ENCODE measurements around the gene DYNLT1. TPM values are rescaled to one million over a fixed set of nuclear protein-coding genes. Genes with fewer than 3 reads are reported as not detected.

The DYNLT1 gene
- total RNA-seq, 1 experiment from 2014 or later: 50.5 TPM

DNA sequence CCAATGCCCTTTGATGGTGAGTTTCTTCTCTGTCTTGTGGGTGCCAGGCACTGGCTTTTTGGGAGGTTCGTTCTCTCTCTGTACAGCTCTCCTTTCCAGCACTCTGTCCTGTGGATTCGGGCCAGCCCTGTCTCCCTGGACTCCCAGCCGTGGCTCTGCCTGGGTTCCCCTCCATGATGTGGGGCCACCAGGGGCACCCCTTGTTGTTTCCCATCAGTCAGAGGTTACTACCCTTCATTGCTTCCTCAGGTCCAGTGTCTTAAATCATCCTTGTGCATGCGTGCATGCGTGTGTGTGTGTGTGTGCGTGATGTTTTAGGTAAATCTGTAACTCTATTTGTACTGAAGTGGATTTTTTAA, 40.5 kb downstream of the DYNLT1 start:
- Histone ChIP-seq H3K4me3 (ENCODE audit: low read length) (no peak overlapping the region), H3K9me2 (replicated peaks; ENCODE audit: low read length) (no peaks in the 10 kb centered on the region), H3K9me3 (ENCODE audit: low read length) (no peaks in the 10 kb centered on the region), H3K79me2 (ENCODE audit: low read length) (no peaks in the 10 kb centered on the region), H2AFZ (ENCODE audit: low read length) (no peak overlapping the region), H3K27me3 (ENCODE audit: low read length) (no peaks in the 10 kb centered on the region), H3K27ac (ENCODE audit: low read length) (no peak overlapping the region), H3K4me1 (ENCODE audit: insufficient read depth, low read length) (no peaks in the 10 kb centered on the region), H3K4me2 (ENCODE audit: low read length) (no peak overlapping the region), H4K20me1 (ENCODE audit: low read length) (no peaks in the 10 kb centered on the region), H3K9ac (ENCODE audit: low read length) (no peak overlapping the region), H3K36me3 (ENCODE audit: low read depth, low read length) (peaks cover 6% of the 10 kb centered on the region; the same call in 1 of the 2 replicates), H3F3A (ENCODE audit: low read length, unreplicated experiment) (no peaks in the 10 kb centered on the region)
- CTCF ChIA-PET: interaction anchor here (0.6 kb wide), 2 partner anchors 326 to 409 kb away, joined by 3 to 6 read pairs; no protein-coding TSS in a partner anchor
- intact Hi-C loops (cut with micrococcal nuclease): no loop called here
- POLR2A ChIA-PET (ENCODE audit: unreplicated experiment): no interaction called here
- no TSS peak for BruUV-seq (replicated peaks)
- TF ChIP-seq EZH2phosphoT487 (IDR thresholded peaks at IDR 0.05; ENCODE audit: borderline replicate concordance, low read length): no peak
- TF ChIP-seq, protein P1, sequence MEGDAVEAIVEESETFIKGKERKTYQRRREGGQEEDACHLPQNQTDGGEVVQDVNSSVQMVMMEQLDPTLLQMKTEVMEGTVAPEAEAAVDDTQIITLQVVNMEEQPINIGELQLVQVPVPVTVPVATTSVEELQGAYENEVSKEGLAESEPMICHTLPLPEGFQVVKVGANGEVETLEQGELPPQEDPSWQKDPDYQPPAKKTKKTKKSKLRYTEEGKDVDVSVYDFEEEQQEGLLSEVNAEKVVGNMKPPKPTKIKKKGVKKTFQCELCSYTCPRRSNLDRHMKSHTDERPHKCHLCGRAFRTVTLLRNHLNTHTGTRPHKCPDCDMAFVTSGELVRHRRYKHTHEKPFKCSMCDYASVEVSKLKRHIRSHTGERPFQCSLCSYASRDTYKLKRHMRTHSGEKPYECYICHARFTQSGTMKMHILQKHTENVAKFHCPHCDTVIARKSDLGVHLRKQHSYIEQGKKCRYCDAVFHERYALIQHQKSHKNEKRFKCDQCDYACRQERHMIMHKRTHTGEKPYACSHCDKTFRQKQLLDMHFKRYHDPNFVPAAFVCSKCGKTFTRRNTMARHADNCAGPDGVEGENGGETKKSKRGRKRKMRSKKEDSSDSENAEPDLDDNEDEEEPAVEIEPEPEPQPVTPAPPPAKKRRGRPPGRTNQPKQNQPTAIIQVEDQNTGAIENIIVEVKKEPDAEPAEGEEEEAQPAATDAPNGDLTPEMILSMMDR (conservative IDR thresholded peaks at IDR 0.05; ENCODE audit: low read depth, low read length): no peak
- TF ChIP-seq EZH2 (IDR thresholded peaks at IDR 0.05; ENCODE audit: low read length, unreplicated experiment): no peak
- ATAC-seq (no peak), DNase-seq (no peak)

DNA sequence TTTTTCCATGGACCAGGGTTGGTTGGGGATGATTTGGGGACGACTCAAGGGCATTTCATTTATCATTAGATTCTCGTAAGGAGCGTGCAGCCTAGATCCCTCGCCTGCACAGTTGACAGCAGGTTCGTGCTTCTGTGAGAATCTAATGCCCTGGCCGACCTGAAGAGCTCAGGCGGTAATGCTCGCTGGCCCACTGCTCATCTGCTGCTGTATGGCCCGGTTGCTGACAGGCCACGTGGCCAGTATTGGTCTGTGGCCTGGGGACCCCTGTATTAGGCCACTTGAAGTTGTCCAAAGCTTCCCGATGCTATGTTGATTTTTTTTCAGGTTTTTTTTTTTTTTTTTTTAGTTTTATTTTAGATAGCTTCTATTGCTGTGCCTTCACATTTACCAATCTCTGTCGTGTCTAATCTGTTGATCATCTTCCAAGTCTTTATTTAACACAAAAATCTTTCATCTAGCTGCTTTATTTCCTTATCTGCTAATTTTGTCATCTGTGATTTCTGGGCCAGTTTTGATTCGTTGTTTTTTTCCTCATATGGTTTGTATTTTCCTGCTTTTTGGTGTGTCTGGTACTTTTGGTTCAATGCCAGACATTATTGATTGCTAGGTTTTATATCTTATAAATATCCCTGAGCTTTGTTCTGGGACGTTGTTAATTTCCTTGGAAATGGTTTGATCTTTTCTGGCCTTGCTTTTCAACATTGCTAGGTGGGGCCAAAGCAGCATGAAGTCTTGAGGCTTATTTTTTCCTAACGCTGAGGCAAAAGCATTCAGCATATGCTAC, 41.1 kb downstream of the DYNLT1 start:
- Histone ChIP-seq H3K79me2 (ENCODE audit: low read length) (no peaks in the 10 kb centered on the region), H3K4me2 (ENCODE audit: low read length) (no peak overlapping the region), H4K20me1 (ENCODE audit: low read length) (no peaks in the 10 kb centered on the region), H3F3A (ENCODE audit: low read length, unreplicated experiment) (no peaks in the 10 kb centered on the region), H3K9ac (ENCODE audit: low read length) (no peak overlapping the region), H3K36me3 (ENCODE audit: low read depth, low read length) (peaks cover 5% of the 10 kb centered on the region; the same call in 1 of the 2 replicates), H3K4me3 (ENCODE audit: low read length) (no peak overlapping the region), H3K27ac (ENCODE audit: low read length) (no peak overlapping the region), H3K9me3 (ENCODE audit: low read length) (no peaks in the 10 kb centered on the region), H2AFZ (ENCODE audit: low read length) (no peak overlapping the region), H3K4me1 (ENCODE audit: insufficient read depth, low read length) (no peaks in the 10 kb centered on the region), H3K9me2 (replicated peaks; ENCODE audit: low read length) (no peaks in the 10 kb centered on the region), H3K27me3 (ENCODE audit: low read length) (no peaks in the 10 kb centered on the region)
- no peak for TF ChIP-seq EZH2phosphoT487 (IDR thresholded peaks at IDR 0.05; ENCODE audit: borderline replicate concordance, low read length)
- TF ChIP-seq, protein P1 (conservative IDR thresholded peaks at IDR 0.05; ENCODE audit: low read depth, low read length): no peak
- TF ChIP-seq EZH2 (IDR thresholded peaks at IDR 0.05; ENCODE audit: low read length, unreplicated experiment): no peak
- intact Hi-C loops (cut with micrococcal nuclease): no loop called here
- no TSS peak for BruUV-seq (replicated peaks)
- ATAC-seq (no peak), DNase-seq (no peak)
- ChIA-PET CTCF (interaction anchor here (0.6 kb wide), 2 partner anchors 326 to 408 kb away, joined by 3 to 6 read pairs; no protein-coding TSS in a partner anchor), POLR2A (ENCODE audit: unreplicated experiment) (no interaction called here)

GRCh38 chr6:158599635-158600034, 44.9 kb downstream of the DYNLT1 start:
- no peaks in the 10 kb centered on the region for H4K20me1 ChIP-seq (ENCODE audit: low read length)
- H2AFZ ChIP-seq (ENCODE audit: low read length): no peak overlapping the region
- H3K4me3 ChIP-seq (ENCODE audit: low read length): no peak overlapping the region
- no peaks in the 10 kb centered on the region for H3K27me3 ChIP-seq (ENCODE audit: low read length)
- DNase-seq (no peak), ATAC-seq (no peak)
- no peaks in the 10 kb centered on the region for H3F3A ChIP-seq (ENCODE audit: low read length, unreplicated experiment)
- H3K4me1 ChIP-seq (ENCODE audit: insufficient read depth, low read length): no peaks in the 10 kb centered on the region
- no peaks in the 10 kb centered on the region for H3K79me2 ChIP-seq (ENCODE audit: low read length)
- no peak for TF ChIP-seq EZH2 (IDR thresholded peaks at IDR 0.05; ENCODE audit: low read length, unreplicated experiment)
- no peak for TF ChIP-seq EZH2phosphoT487 (IDR thresholded peaks at IDR 0.05; ENCODE audit: borderline replicate concordance, low read length)
- TF ChIP-seq, protein P1 (conservative IDR thresholded peaks at IDR 0.05; ENCODE audit: low read depth, low read length): no peak
- POLR2A ChIA-PET (ENCODE audit: unreplicated experiment): no interaction called here
- no peaks in the 10 kb centered on the region for H3K9me3 ChIP-seq (ENCODE audit: low read length)
- intact Hi-C loops (cut with micrococcal nuclease): no loop called here
- CTCF ChIA-PET: interaction anchor here (0.5 kb wide), 1 partner anchor 97 kb away, joined by 3 read pairs; no protein-coding TSS in a partner anchor
- no peaks in the 10 kb centered on the region; the same call in 1 of the 2 replicates for H3K36me3 ChIP-seq (ENCODE audit: low read depth, low read length)
- H3K27ac ChIP-seq (ENCODE audit: low read length): no peak overlapping the region
- no TSS peak for BruUV-seq (replicated peaks)
- H3K9me2 ChIP-seq (replicated peaks; ENCODE audit: low read length): no peaks in the 10 kb centered on the region
- H3K9ac ChIP-seq (ENCODE audit: low read length): no peak overlapping the region
- H3K4me2 ChIP-seq (ENCODE audit: low read length): no peak overlapping the region

Data from PC-3 (cell line).